Amniotic epithelial cell (primary cell): ENCODE results near the gene ME1.
A peak's percentile ranks its signal among the peaks of the same experiment; 100 is the strongest.
"Not testable (repeated sequence)": the region's sequence is repeated elsewhere in the genome, so short reads cannot be mapped to it uniquely, and the experiment has no call there.

Source experiments
- DNase-seq: peaks from one replicate; pipeline ENCODE4 v3.0.0-alpha.2; 2010; ENCODE audit warnings: low read depth

Gene ME1

DNA sequence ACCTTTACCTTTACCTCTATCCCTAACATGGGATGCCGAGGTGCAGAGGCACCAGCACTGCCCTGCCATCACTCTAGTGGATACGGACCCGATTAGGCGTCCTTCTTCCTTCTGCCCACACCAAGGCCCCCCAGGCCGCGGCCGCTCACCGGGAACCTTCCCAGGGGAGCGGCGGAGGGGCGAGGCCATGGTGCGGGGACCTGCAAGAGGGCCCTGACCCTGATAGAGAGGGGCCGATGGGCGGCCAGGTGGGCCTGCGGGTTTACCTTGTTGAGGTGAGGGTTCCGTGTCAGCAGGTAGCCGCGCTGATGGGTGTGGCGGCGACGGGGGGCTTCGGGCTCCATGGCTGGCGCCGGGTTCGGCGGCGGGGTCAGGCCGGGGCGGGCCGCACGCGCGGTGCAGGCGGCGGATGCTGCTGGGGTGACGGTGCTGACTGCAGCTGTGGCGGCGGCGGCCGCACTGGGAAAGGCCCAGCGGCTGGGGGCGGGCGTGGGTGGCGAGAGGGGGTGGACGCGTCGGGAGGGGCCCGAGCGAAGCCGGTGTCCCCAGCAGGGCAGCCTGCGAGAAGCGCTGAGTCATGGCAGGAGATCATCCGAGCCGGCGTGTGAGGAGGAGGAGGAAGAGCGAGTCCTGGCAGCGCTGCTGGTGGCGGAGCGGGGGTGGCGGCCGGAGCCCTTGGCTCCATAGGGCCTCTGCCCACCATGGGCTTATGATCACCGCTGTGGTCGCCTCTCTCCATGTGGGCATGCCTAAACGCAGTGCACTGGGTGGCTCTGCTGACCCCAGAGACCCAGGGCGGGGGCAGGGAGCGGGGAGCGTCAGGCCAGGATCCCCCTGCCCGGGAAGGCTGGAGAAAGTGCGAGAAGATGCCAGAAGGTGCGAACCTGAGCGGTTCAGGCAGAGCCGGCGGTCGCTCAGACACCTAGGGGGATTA, at the start of gene ME1:
ME1 (minus strand) TSS at position 441 of the 934 bp plus-strand sequence; CDS start at position 344, 97 bp downstream.
- peak; percentile 69 for DNase-seq

DNA sequence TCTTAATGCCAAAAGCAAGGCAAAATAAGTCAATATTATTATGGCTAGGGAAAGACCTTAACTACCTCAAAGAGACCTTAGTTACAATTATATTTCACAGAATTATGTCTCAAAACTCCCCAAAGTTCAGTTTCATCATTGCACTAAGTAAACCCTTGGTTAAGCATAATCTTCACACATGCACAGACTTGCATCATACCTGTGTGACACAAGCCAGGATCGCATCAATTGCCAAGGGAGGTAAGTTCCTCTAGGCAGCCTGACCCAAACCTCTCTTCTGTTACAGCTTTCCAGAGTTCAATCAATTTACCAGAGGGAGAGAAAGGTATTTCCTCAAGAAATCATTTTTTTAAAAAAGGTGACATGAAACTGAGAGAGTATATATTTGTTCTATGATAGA, 49.6 kb upstream of the ME1 start:
- peak; percentile 5 for DNase-seq

DNA sequence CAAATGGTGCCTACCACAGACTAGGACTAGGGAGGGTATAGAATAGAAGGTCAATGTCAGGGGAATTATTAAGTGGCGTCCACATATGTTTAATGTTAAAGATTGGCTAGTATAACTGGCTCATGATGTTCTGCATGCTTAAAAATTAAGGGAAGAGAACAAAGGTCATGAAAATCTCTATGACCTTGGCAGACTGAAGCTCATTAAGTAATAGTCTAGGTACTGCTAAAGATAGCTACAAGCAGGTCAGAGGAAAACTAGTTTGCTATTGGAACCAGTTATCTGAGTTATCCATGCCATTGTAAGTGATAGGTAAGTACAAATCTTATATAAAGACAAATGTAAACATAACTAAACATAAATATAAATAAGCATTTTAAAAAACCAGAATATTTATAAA, 48.5 kb upstream of the ME1 start:
- DNase-seq: no peak

DNA sequence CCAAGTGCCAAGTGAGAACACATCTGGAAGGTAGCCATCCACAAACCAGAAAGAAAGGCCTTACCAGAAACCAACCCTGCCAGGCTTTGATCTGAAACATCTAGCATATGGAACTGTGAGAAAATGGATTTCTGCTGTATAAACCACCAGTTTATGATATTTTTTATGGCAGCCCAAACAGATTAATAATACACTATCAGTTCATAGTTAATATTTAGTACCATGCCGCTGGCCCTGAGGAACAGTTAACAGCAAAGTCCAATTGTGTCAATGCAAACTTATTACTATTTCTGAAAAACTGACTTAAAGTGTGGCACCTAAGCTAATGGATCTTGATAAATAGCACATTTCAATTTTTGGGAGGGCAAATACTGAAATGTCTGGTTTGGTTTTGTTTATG, 46.1 kb upstream of the ME1 start:
- DNase-seq: no peak

DNA sequence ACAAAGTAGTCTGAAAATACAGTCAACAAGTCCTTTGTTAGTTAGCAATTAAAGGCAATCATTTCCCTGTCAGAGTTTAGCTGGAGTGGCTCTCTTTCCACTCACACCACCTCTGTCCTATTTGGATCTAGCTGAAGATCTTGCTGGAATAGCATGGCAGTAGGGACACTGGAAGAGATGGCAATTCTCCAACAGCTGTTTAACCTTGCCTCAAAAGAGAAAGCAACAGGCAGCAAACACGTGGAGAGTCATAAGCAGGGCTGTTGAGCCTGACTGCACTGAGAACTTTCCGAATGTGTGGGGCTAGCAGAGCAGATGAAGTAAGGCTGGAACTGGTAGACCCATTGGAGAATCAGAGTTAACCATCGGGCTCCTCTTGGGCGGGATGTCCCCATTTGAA, 43.5 kb upstream of the ME1 start:
- peak; percentile 6 for DNase-seq

DNA sequence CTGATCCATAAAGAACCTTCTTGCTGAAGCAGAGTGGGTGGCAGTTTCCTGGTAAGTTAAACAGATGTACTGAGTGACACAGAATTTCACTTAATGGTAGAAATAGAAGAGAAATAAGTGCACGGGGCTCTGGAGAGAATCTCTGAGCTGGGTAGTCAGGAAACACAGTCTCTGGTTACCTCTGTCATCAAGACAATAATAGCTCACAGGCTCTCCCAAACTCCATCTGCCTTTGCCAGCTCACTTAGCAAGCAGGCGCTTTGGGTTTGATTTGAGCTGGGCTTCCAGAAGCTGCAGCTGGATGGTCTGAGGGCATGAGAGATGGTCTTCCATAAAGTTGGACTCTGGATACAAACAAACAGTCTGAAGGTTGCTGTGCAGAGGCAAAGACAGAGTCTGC, 41.9 kb upstream of the ME1 start:
- DNase-seq: no peak

DNA sequence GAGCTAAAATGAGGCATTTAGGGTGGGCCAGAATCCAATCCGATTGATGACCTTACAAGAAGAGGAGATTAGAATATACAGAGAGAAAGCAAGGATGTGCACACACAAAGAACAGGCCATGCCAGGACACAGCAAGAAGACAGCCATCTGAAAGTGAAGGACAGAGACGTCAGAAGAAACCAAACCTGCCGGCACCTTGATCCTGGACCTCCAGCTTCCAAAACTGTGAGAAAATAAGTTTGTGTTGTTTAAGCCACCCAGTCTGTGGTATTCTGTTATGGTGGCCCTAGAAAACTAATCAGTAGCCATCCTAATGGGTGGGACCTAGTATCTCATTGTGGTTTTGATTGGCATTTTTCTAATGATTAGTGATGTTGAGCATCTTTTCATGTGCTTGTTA, 39.7 kb upstream of the ME1 start:
- no peak for DNase-seq

DNA sequence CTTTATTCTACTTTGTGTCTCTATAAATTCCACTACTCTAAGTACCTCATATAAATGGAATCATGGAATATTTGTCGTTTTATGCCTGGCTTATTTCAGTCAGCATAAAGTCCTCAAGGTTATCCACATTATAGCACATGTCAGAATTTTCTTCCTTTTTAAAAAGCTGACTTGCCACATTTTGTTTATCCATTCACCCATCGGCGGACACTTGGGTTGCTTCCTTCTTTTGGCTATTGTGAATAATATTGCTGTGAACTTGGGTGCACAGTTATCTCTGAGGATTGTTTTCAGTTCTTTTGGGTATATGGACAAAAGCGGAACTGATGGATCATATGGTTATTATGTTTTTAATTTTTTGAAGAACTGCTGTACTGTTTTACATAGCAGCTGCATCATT, 39.1 kb upstream of the ME1 start:
- DNase-seq: no peak

DNA sequence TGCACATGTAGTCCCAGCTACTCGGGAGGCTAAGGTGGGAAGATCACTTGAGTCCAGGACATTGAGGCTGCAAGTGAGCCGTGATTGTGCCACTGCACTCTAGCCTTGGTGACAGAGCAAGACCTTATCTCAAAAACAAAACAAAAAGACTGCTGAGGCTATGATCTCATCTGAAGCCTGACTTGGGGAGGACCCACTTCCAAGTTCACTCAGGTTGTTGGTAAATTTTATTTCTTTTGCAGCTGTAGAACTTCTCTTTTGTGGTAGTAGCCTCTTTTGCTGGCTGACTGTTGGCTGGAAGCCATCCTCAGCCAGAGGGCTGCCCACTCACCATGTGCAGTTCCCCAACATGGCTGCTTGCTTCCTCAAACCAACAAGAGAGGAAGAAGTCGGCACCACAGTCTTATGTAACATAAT, 36.8 kb upstream of the ME1 start:
- DNase-seq: no peak

DNA sequence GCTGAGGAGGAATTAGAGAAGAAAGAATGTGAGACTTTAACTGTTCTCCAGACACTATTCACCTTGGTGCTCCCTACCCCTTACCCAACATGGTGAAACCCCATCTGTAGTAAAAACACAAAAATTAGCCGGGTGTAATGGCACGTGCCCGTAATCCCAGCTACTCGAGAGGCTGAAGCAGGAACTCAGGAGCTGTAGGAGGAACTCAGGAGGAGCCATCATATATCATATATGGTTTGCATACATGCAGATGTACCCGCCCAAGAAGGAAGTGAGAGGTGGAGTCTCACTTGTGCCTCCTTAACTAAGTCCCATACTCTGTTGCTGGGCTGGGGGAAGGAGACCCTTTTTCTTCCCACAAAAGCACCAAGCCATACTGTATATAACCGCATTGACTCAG, 35.5 kb upstream of the ME1 start:
- DNase-seq: no peak

DNA sequence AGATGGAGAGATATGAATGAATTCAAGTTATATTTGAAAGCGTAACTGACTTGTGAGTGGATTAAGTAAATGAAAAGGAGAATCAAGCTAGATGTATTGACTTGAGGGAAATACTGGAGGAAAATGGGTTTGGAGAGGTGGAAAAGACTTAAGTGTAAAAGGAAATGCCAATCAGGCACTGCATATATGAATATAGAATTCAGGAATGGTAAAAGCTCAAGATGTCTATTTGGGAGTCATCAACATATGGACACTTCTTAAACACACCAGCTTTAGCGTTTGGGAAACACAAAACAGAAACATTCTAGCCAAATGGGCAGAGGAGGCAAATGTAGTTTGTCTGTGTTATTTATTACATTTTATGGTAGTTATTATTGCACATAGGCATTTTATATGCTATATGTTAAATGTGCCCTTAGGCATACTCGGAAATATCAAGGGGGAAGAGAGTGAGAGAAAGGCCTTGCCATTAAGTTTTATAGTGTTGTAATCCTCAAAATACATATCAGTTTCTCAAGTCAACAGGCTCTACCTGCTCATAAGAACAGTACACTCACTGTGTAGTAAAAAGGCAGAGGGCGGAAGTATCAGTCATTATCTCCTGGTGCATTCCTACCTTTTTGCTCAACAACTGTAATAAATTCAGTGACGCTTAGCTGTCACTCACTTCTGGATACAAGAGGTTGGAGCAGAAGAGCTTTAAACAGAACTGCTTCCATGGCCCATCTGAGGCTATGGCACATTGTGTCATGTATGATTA, 33.7 kb upstream of the ME1 start:
- DNase-seq: peak; percentile 38

DNA sequence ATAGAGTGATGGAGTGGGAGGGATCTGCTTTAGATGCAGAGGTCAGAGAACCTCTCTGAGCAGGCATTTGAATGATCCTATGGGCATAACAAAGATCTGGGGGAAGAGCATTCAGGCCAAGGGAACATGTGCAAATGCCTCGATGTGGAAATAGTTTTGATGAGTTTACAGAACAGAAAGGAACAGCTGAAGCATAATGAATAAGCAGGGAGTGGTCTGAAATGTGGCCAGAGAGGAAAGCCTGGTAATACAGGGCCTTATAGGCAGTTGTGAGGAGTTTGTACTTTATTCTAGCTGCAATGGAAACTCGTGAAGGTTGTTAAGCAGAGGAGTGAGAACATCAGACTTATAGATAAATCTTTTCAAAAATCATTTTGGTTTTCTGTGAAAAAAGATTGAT, 33.0 kb upstream of the ME1 start:
- DNase-seq: peak; percentile 76

DNA sequence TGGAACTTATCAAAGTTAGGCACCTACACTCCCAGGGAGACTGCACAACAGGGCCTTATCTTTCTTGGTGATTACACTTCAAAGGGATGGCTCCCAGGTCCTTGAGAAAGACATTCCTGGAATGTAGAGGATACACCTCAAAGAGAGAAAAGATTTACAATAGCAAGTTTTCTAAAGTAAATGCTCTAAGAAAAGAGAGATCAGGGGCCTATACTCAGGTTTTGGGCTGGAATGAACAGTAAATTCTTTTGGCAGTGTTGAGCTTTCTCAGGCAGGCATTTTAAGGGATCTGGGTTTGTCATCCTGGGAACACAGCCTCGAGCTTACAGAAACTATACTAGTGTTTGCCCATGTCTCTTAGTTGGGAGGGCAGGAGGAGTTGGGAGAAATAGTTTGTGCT, 31.7 kb upstream of the ME1 start:
- DNase-seq: no peak

DNA sequence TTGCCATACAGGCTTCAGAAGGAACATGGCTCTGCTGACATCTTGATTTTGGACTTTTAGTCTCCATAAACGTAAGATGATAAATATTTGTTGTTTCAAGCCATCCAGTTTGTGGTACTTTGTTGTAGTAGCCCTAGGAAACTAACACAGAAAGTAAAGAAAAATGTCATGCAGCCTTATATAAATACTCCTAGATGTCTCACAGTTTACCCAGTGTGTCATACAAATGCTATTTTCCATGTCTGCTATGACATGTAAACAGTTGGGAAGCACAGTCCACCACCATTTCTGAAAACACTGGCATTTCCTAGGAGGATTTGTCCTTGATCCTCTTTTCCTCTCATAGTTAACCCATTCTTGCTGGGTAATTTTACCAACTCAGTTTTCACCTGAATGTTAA, 30.6 kb upstream of the ME1 start:
- DNase-seq: no peak

DNA sequence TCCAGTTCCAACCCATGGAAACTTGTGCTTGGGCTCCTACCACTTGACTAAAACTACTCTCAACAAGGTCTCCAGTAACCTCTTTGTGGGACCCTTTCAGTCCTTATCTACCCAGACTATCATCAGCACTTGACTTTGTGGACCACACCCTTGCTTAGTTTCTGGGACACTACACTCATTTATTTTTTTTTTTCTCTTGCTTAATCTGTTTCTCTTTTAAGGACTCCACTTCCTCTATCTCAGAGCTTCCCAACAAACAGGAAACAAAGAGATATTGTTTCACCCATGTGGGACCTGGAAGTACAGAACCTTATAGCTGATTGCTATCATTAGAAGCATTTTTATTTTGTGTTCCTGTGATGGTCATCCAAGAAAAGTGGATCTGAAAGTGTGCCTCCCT, 28.8 kb upstream of the ME1 start:
- no peak for DNase-seq

DNA sequence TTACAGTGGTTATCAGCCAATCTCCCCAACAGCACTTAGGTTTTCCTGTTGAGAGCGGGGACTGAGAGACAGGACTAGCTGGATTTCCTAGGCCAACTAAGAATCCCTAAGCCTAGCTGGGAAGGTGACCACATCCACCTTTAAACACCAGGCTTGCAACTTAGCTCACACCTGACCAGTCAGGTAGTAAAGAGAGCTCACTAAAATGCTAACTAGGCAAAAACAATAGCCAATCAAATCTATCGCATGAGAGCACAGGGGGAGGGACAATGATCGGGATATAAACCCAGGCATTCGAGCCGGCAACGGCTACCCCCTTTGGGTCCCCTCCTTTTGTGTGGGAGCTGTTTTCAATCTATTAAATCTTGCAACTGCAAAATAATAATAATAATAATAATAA, 19.2 kb upstream of the ME1 start:
- DNase-seq: not testable (repeated sequence)

DNA sequence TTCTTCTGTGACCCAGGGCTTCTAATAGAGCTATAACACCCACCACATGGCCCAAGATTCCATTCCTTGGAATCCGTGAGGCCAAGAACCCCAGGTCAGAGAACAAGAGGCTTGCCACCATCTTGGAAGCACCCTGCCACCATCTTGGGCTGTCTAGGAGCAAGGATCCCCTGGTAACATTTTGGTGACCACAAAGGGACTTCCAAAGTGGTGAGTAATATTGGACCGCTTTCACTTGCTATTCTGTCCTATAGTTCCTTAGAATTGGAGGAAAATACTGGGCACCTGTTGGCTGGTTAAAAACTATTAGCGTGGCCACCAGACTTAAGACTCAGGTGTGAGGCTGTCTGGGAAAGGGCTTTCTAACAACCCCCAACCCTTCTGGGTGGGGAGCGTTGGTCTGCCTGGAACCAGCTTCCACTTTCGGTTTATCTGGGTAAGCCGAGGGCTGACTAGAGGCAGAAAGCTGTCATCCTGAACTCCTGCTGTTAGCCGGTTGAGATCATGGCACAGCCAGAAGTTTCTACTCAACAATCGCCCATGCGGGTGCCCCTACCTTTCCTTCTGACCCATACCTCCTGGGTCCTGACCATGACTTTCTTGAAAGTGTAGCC, 13.3 kb upstream of the ME1 start:
- DNase-seq: not testable (repeated sequence)

DNA sequence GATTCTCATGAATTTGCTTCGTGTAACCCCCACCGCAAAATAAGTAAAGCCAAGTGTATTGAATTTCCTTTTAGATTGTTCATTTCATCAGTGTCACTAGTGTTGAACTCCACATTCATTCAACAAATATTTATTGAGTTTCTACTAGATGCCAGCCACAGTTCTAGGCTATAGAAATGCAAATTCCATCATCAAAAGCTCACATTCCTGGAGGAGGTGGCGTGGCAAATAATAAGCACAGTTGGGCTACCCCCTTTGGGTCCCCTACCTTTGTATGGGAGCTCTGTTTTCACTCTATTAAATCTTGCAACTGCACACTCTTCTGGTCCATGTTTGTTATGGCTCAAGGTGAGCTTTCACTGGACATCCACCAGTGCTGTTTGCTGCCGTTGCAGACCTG, 12.7 kb upstream of the ME1 start:
- no peak for DNase-seq

DNA sequence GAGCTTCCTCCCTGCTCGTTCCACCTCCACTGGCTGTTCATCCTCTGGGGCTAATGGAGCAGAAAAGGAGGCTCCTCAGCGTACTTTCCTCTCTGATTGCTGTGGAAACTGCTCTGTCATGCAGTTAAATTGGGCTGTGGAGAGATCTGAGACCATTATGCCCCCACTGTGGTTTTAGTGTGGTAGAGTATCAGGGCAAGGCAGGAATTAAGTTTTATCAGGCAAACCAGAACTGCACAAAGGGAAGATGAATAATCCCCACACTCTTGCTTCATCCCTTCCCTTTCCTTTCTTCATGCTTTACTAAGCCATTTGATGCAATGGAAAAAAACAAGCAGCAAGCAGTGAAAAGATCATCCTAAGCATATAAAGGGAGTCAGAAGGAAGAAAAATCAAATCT, 11.9 kb upstream of the ME1 start:
- DNase-seq: peak; percentile 96

DNA sequence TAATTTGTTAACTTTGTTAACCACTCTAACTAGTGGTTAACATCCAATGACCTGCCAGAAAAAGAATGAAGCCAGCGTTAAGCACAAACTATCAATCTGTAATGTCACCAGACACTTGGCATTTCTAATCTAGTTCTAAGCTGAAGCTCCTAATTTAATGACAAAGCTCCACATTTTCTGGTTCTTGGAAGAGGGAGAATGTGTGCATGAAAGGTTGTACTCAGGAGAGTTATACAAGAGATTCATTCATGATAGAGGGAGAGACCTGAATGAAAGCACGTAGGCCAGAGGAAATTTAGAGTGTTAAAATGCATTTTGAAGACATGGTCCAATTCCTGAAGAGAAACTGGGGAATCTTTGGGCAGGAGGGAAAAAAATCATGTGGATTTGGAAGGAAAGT, 8.3 kb upstream of the ME1 start:
- no peak for DNase-seq

DNA sequence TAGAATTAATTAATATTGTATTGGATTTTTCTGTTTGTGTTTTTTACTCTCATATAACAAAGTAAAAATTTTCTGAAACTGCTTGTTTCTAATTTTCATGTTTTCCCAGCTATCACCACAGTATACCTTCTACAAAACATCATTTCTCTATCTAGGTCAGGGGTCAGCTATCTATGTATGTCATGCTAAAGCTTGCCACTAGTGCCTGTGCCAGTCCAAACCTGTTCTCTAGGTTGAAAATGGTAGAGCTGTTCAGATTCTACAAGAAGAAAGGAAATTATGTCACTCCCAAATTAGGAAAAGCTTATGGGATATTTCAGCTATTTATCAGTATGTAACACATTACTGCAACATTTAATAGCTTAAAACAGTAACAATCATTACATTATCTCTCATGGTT, 5.8 kb upstream of the ME1 start:
- DNase-seq: no peak

DNA sequence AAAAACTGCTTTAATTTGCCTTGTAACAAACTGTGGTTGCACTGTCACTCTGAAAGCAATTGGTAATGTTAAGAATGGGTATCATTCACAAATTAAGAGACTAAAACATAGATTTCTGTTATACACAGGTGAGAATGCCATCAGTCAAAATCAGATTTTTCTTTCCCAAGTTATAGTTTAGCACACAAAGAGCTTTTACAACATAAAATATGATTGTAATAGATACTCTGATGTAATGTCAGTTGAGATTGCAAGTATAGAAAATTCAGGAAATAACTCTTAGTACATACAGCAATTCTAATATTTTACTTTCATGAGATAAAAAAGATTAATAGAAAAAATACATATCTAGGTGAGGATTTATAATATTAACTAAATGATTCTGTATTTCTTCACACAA, 2.3 kb upstream of the ME1 start:
- DNase-seq: no peak

DNA sequence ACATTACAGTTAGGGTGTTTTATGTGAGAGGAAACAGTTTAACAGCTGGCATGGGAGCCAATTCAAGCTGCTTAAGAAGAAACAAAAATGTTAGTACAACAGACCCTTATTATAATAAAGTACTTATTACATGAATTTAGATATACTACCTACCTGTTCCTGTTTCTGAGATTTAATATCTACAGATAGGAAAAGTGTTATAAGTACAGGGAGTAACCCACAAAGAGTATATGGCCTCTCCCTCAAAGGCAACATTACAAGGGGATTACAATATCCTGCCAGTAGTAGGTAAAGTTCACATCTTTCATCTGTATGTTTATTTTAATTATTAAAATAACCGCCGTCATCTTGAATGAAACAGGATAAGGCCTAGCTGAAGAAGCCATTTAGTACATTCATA, 1.8 kb upstream of the ME1 start:
- DNase-seq: no peak
